ENCODE data around the gene CAMK2D. TPM values are rescaled to one million over a fixed set of nuclear protein-coding genes. Genes with fewer than 3 reads are reported as not detected.

Gene CAMK2D
- total and polyA plus RNA-seq, 2 donors (not counting 1 experiment from before 2014, with no cell fraction given), result 120 to 262 TPM

DNA sequence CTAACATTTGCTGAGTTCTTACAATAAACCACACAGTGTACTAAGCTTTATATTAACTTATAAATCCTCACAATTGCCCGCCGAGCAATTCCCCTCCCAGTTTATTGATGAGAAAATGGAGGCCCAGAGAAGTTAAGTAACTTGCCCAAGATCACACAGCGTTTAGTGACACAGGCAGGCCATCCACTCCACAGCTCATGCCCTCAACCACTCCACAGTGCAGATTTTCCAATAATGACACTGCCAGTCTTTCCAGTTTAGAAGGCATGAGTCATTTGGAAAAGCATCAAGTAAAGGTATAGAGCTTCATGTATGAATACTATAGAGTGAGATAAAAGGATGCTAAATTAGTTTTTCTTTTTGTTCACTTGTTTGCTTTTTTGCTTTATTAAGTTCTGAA is 208.5 kb downstream of the CAMK2D start:
- Histone ChIP-seq H3K4me3 (replicated peaks in 1 of 4; ENCODE audit: control extremely low read depth in 1 of 4, insufficient read depth in 1 of 4, low read depth in 3 of 4, low read length in 4 of 4) (no peak overlapping the region), H3K9me3 (ENCODE audit: control insufficient read depth, insufficient read depth, low read depth, low read length) (no peaks in the 10 kb centered on the region), H3K36me3 (ENCODE audit: control insufficient read depth, insufficient read depth, low read length) (no peaks in the 10 kb centered on the region), H3K79me2 (ENCODE audit: control insufficient read depth, insufficient read depth, low read length) (peaks cover 5% of the 10 kb centered on the region), H4K20me1 (ENCODE audit: control insufficient read depth, extremely low read depth, insufficient read depth, low read length) (no peaks in the 10 kb centered on the region), H3K4me1 (ENCODE audit: control insufficient read depth, extremely low read depth, insufficient read depth, low read length) (no peaks in the 10 kb centered on the region), H3K27ac (ENCODE audit: insufficient read depth, low read length) (no peak overlapping the region), H2AFZ (ENCODE audit: low read length) (no peak overlapping the region), H3K4me2 (ENCODE audit: extremely low read depth, insufficient read depth, low read length) (no peak overlapping the region), H3K9ac (ENCODE audit: insufficient read depth, low read length) (no peak overlapping the region), H3K27me3 (ENCODE audit: control insufficient read depth, insufficient read depth, low read length) (no peaks in the 10 kb centered on the region)
- DNase-seq (ENCODE audit: low read depth in 2 of 2), result no peak
- TF ChIP-seq, protein P1, sequence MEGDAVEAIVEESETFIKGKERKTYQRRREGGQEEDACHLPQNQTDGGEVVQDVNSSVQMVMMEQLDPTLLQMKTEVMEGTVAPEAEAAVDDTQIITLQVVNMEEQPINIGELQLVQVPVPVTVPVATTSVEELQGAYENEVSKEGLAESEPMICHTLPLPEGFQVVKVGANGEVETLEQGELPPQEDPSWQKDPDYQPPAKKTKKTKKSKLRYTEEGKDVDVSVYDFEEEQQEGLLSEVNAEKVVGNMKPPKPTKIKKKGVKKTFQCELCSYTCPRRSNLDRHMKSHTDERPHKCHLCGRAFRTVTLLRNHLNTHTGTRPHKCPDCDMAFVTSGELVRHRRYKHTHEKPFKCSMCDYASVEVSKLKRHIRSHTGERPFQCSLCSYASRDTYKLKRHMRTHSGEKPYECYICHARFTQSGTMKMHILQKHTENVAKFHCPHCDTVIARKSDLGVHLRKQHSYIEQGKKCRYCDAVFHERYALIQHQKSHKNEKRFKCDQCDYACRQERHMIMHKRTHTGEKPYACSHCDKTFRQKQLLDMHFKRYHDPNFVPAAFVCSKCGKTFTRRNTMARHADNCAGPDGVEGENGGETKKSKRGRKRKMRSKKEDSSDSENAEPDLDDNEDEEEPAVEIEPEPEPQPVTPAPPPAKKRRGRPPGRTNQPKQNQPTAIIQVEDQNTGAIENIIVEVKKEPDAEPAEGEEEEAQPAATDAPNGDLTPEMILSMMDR (conservative IDR thresholded peaks at IDR 0.05 in 1 of 2, IDR thresholded peaks at IDR 0.05 in 1 of 2; ENCODE audit: low read depth in 1 of 2, low read length in 2 of 2), result no peak
- no peak for TF ChIP-seq EZH2 (IDR thresholded peaks at IDR 0.05; ENCODE audit: low read length, missing control alignments)

GRCh38 chr4:113550510-113550909 is 211.0 kb downstream of the CAMK2D start:
- Histone ChIP-seq H2AFZ (ENCODE audit: low read length) (no peak overlapping the region), H3K4me1 (ENCODE audit: control insufficient read depth, extremely low read depth, insufficient read depth, low read length) (no peaks in the 10 kb centered on the region), H3K27me3 (ENCODE audit: control insufficient read depth, insufficient read depth, low read length) (no peaks in the 10 kb centered on the region), H3K36me3 (ENCODE audit: control insufficient read depth, insufficient read depth, low read length) (no peaks in the 10 kb centered on the region), H3K27ac (ENCODE audit: insufficient read depth, low read length) (no peak overlapping the region), H3K4me3 (replicated peaks in 1 of 4; ENCODE audit: control extremely low read depth in 1 of 4, insufficient read depth in 1 of 4, low read depth in 3 of 4, low read length in 4 of 4) (no peak overlapping the region), H3K9ac (ENCODE audit: insufficient read depth, low read length) (no peak overlapping the region), H4K20me1 (ENCODE audit: control insufficient read depth, extremely low read depth, insufficient read depth, low read length) (no peaks in the 10 kb centered on the region), H3K9me3 (ENCODE audit: control insufficient read depth, insufficient read depth, low read depth, low read length) (no peaks in the 10 kb centered on the region), H3K4me2 (ENCODE audit: extremely low read depth, insufficient read depth, low read length) (no peak overlapping the region), H3K79me2 (ENCODE audit: control insufficient read depth, insufficient read depth, low read length) (no peaks in the 10 kb centered on the region)
- TF ChIP-seq, protein P1 (conservative IDR thresholded peaks at IDR 0.05 in 1 of 2, IDR thresholded peaks at IDR 0.05 in 1 of 2; ENCODE audit: low read depth in 1 of 2, low read length in 2 of 2), result no peak
- no peak for TF ChIP-seq EZH2 (IDR thresholded peaks at IDR 0.05; ENCODE audit: low read length, missing control alignments)
- no peak for DNase-seq (ENCODE audit: low read depth in 2 of 2)

DNA sequence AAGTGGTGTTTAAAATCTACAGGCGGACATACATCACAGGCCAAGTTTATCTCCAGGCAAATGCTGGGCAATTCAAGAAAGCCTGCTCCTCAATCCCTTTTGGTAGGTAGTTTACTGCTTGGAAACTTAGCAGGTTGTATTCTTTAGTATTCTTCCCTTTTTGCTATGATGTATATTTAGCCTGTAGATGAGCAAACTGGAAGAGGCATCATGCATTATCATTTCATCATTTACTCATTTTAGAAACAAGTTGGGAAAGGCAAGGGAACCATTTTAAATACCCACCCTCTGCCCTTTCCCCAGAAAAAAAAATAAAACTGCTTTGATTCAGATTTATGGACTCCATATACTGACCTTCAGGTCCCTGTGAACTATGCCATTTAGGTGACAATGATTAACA is 213.2 kb downstream of the CAMK2D start:
- Histone ChIP-seq H3K4me3 (replicated peaks in 1 of 4; ENCODE audit: control extremely low read depth in 1 of 4, insufficient read depth in 1 of 4, low read depth in 3 of 4, low read length in 4 of 4) (no peak overlapping the region), H3K27ac (ENCODE audit: insufficient read depth, low read length) (no peak overlapping the region), H3K36me3 (ENCODE audit: control insufficient read depth, insufficient read depth, low read length) (peaks cover 1% of the 10 kb centered on the region), H3K27me3 (ENCODE audit: control insufficient read depth, insufficient read depth, low read length) (no peaks in the 10 kb centered on the region), H3K9me3 (ENCODE audit: control insufficient read depth, insufficient read depth, low read depth, low read length) (no peaks in the 10 kb centered on the region), H3K9ac (ENCODE audit: insufficient read depth, low read length) (no peak overlapping the region), H3K79me2 (ENCODE audit: control insufficient read depth, insufficient read depth, low read length) (no peaks in the 10 kb centered on the region), H2AFZ (ENCODE audit: low read length) (no peak overlapping the region), H3K4me2 (ENCODE audit: extremely low read depth, insufficient read depth, low read length) (no peak overlapping the region), H4K20me1 (ENCODE audit: control insufficient read depth, extremely low read depth, insufficient read depth, low read length) (no peaks in the 10 kb centered on the region), H3K4me1 (ENCODE audit: control insufficient read depth, extremely low read depth, insufficient read depth, low read length) (no peaks in the 10 kb centered on the region)
- no peak for DNase-seq (ENCODE audit: low read depth in 2 of 2)
- TF ChIP-seq, protein P1 (conservative IDR thresholded peaks at IDR 0.05 in 1 of 2, IDR thresholded peaks at IDR 0.05 in 1 of 2; ENCODE audit: low read depth in 1 of 2, low read length in 2 of 2), result no peak
- TF ChIP-seq EZH2 (IDR thresholded peaks at IDR 0.05; ENCODE audit: low read length, missing control alignments), result no peak

Data from fibroblast of lung (primary cell).